H9 (cell line): ENCODE results near the gene BACH2. TPM values are rescaled to one million over a fixed set of nuclear protein-coding genes. Genes with fewer than 3 reads are reported as not detected.
"Not testable (repeated sequence)": the region's sequence is repeated elsewhere in the genome, so short reads cannot be mapped to it uniquely, and the experiment has no call there.

Source experiments
- DNase-seq: peaks from one replicate; pipeline ENCODE4 v3.0.0-alpha.2; 2017
- H2AFZ ChIP-seq: one replicate; pipeline ENCODE4 v1.6.1; 2013; ENCODE audit warnings: mild to moderate bottlenecking, low read length, control low read depth, moderate library complexity
- H2AK5ac ChIP-seq: 2 replicates; pipeline ENCODE4 v1.6.1; 2013; ENCODE audit warnings: low read length, control low read depth, mixed read lengths; ENCODE audit not compliant: insufficient read length
- H2BK120ac ChIP-seq: one replicate; pipeline ENCODE4 v1.6.1; 2013; ENCODE audit warnings: low read depth, mild to moderate bottlenecking, low read length, control low read depth, inconsistent platforms; ENCODE audit not compliant: poor library complexity, severe bottlenecking
- H2BK12ac ChIP-seq: 2 replicates; pipeline ENCODE4 v1.6.1; 2013; ENCODE audit warnings: low read length, control low read depth, mixed read lengths, low read depth; ENCODE audit not compliant: insufficient read length
- H2BK15ac ChIP-seq: 2 replicates; pipeline ENCODE4 v1.6.1; 2013; ENCODE audit warnings: low read depth, low read length, control low read depth
- H2BK20ac ChIP-seq: one replicate; pipeline ENCODE4 v1.6.1; 2013; ENCODE audit warnings: low read depth, mild to moderate bottlenecking, low read length, control low read depth, inconsistent platforms; ENCODE audit not compliant: poor library complexity, severe bottlenecking
- H2BK5ac ChIP-seq: 2 replicates; pipeline ENCODE4 v1.6.1; 2013; ENCODE audit warnings: low read length, control low read depth, mixed read lengths; ENCODE audit not compliant: insufficient read length
- H3K14ac ChIP-seq: 2 replicates; pipeline ENCODE4 v1.6.1; 2013; ENCODE audit warnings: low read length, control low read depth; ENCODE audit not compliant: insufficient read depth
- H3K18ac ChIP-seq: 2 replicates; pipeline ENCODE4 v1.6.1; 2013; ENCODE audit warnings: low read depth, mild to moderate bottlenecking, mixed read lengths, low read length, control low read depth; ENCODE audit not compliant: insufficient read length
- H3K23ac ChIP-seq: 2 replicates; pipeline ENCODE4 v1.6.1; 2013; ENCODE audit warnings: low read length, control low read depth, mixed read lengths, low read depth; ENCODE audit not compliant: insufficient read length
- H3K23me2 ChIP-seq: 2 replicates; pipeline ENCODE4 v1.6.1; 2013; ENCODE audit warnings: low read depth, mild to moderate bottlenecking, mixed read lengths, low read length, control low read depth; ENCODE audit not compliant: insufficient read length, poor library complexity, severe bottlenecking
- H3K27ac ChIP-seq: 2 replicates; pipeline ENCODE4 v1.5.1; 2013; ENCODE audit warnings: low read length, control low read depth, mixed read lengths, low read depth; ENCODE audit not compliant: insufficient read length
- H3K27me3 ChIP-seq: 2 replicates; pipeline ENCODE4 v1.6.1; 2013; ENCODE audit warnings: low read length, control low read depth, inconsistent platforms; ENCODE audit not compliant: insufficient read depth
- H3K4ac ChIP-seq: 2 replicates; pipeline ENCODE4 v1.6.1; 2013; ENCODE audit warnings: low read depth, mild to moderate bottlenecking, control low read depth, inconsistent platforms, low read length, moderate library complexity
- H3K4me1 ChIP-seq: 2 replicates; pipeline ENCODE4 v1.6.1; 2013; ENCODE audit warnings: low read length, control low read depth, inconsistent platforms; ENCODE audit not compliant: insufficient read depth
- H3K4me2 ChIP-seq: 2 replicates; pipeline ENCODE4 v1.6.1; 2013; ENCODE audit warnings: low read length, control low read depth, mixed read lengths; ENCODE audit not compliant: insufficient read length, insufficient read depth
- H3K56ac ChIP-seq: 2 replicates; pipeline ENCODE4 v1.6.1; 2013; ENCODE audit warnings: low read depth, mild to moderate bottlenecking, mixed read lengths, low read length, control low read depth; ENCODE audit not compliant: insufficient read length
- H3K79me1 ChIP-seq: 2 replicates; pipeline ENCODE4 v1.6.1; 2013; ENCODE audit warnings: low read depth, mild to moderate bottlenecking, moderate library complexity, low read length, control low read depth, inconsistent platforms; ENCODE audit not compliant: insufficient read depth, poor library complexity, severe bottlenecking
- H3K79me2 ChIP-seq: 2 replicates; pipeline ENCODE4 v1.6.1; 2013; ENCODE audit warnings: low read length, control low read depth, inconsistent platforms; ENCODE audit not compliant: insufficient read depth
- H3K9ac ChIP-seq: 2 replicates; pipeline ENCODE4 v1.6.1; 2013; ENCODE audit warnings: low read length, control low read depth, mixed read lengths; ENCODE audit not compliant: insufficient read length; ENCODE audit errors: extremely low read depth
- H3K9me3 ChIP-seq: one replicate; pipeline ENCODE4 v1.6.1; 2013; ENCODE audit warnings: low read depth, low read length, inconsistent platforms; ENCODE audit not compliant: control insufficient read depth
- H3T11ph ChIP-seq: one replicate; pipeline ENCODE4 v1.6.1; 2013; ENCODE audit warnings: mild to moderate bottlenecking, low read length, control low read depth, inconsistent platforms
- H4K20me1 ChIP-seq: one replicate; pipeline ENCODE4 v1.6.1; 2013; ENCODE audit not compliant: control insufficient read depth, insufficient read length, insufficient read depth
- H4K5ac ChIP-seq: 2 replicates; pipeline ENCODE4 v1.6.1; 2013; ENCODE audit warnings: low read depth, mild to moderate bottlenecking, mixed read lengths, low read length, control low read depth; ENCODE audit not compliant: insufficient read length
- H4K8ac ChIP-seq: replicated peaks from 2 replicates; pipeline ENCODE4 v1.6.1; 2013; ENCODE audit warnings: low read length, control low read depth, mixed read lengths, low read depth; ENCODE audit not compliant: insufficient read length
- H4K91ac ChIP-seq: 2 replicates; pipeline ENCODE4 v1.6.1; 2013; ENCODE audit warnings: low read depth, mild to moderate bottlenecking, moderate library complexity, mixed read lengths, low read length, control low read depth; ENCODE audit not compliant: insufficient read length
- H3K27ac Mint-ChIP-seq, 3 experiments: 2 replicates in 2 of 3; 3 replicates in 1 of 3; pipeline ENCODE4 v1.8.0; 2020 to 2021; ENCODE audit warnings: mixed read lengths in 3 of 3, mild to moderate bottlenecking in 1 of 3, moderate library complexity in 1 of 3
- H3K27me3 Mint-ChIP-seq: 2 replicates; pipeline ENCODE4 v1.8.0; 2021; ENCODE audit warnings: low read depth, mild to moderate bottlenecking, moderate library complexity, mixed read lengths
- H3K36me3 Mint-ChIP-seq, 3 experiments: 2 replicates in 2 of 3; 3 replicates in 1 of 3; pipeline ENCODE4 v1.8.0; 2020 to 2021; ENCODE audit warnings: low read depth in 3 of 3, mixed read lengths in 3 of 3; ENCODE audit not compliant: insufficient read depth in 1 of 3
- H3K4me1 Mint-ChIP-seq, 2 experiments: 2 replicates each; pipeline ENCODE4 v1.8.0; 2020; ENCODE audit warnings: mixed read lengths in 2 of 2
- H3K4me3 Mint-ChIP-seq, 2 experiments: 2 replicates in 1 of 2; 3 replicates in 1 of 2; pipeline ENCODE4 v1.8.0; 2020 to 2021; ENCODE audit warnings: mild to moderate bottlenecking in 2 of 2, mixed read lengths in 2 of 2, moderate library complexity in 1 of 2
- H3K9me3 Mint-ChIP-seq, 2 experiments: 2 replicates in 1 of 2; 3 replicates in 1 of 2; pipeline ENCODE4 v1.8.0; 2020; ENCODE audit warnings: mild to moderate bottlenecking in 2 of 2, mixed read lengths in 2 of 2, moderate library complexity in 1 of 2
- CTCF ChIP-seq: fragments of 200-600 bp; sonication (generic); conservative IDR thresholded peaks from 3 replicates; pipeline ENCODE4 v1.8.0; 2021; ENCODE audit warnings: antibody characterized with exemption, mild to moderate bottlenecking
- WGBS: extraction: QIAGEN DNeasy Blood & Tissue Kit; methylation state at CpG from one replicate; pipeline ENCODE4 v1.1.7; 2013; ENCODE audit warnings: missing lambda C conversion rate, low lambda C conversion rate, mixed read lengths; ENCODE audit not compliant: insufficient read length; ENCODE audit errors: extremely low coverage; 5-methylcytosine and 5-hydroxymethylcytosine counted together
- total RNA-seq: library from RNA; stranded (reverse); gene quantifications from 2 replicates; pipeline ENCODE4 v1.2.1, GENCODE V29; 2021

The BACH2 gene
- total RNA-seq, 1 experiment from 2014 or later = 2.0 TPM

- H3T11ph ChIP-seq = no peak overlapping the region
- H3K27me3 ChIP-seq = no peaks in the 10 kb centered on the region
- H3K9me3 Mint-ChIP-seq = no peaks in the 10 kb centered on the region
- H3K4me1 ChIP-seq = no peaks in the 10 kb centered on the region
- H3K79me2 ChIP-seq = no peaks in the 10 kb centered on the region
- peak overlapping the region; percentile 31; the same call in 1 of the 2 replicates for H3K14ac ChIP-seq
- H2BK15ac ChIP-seq = no peak overlapping the region
- no peak for DNase-seq
- WGBS = no CpG with 5 or more reads among the region's 9 CpGs
- no peaks in the 10 kb centered on the region for H3K9me3 ChIP-seq
- no peak overlapping the region for H2AK5ac ChIP-seq
- no peaks in the 10 kb centered on the region for H3K36me3 Mint-ChIP-seq
- H2BK12ac ChIP-seq = no peak overlapping the region
- H2BK20ac ChIP-seq = no peak overlapping the region
- no peak overlapping the region for H2AFZ ChIP-seq
- no peak overlapping the region for H3K23ac ChIP-seq
- H3K56ac ChIP-seq = no peak overlapping the region
- no peak overlapping the region for H3K4me2 ChIP-seq
- H2BK120ac ChIP-seq = no peak overlapping the region
- H3K4ac ChIP-seq = no peak overlapping the region
- H3K27me3 Mint-ChIP-seq = no peaks in the 10 kb centered on the region
- H3K4me3 Mint-ChIP-seq = no peak overlapping the region
- no peak overlapping the region for H3K9ac ChIP-seq
- no peak overlapping the region for H4K8ac ChIP-seq
- H3K27ac Mint-ChIP-seq = no peak overlapping the region; a peak in 1 of 7 replicates
- no peak overlapping the region for H2BK5ac ChIP-seq
- H4K20me1 ChIP-seq = no peaks in the 10 kb centered on the region
- no peak overlapping the region for H3K18ac ChIP-seq
- H3K23me2 ChIP-seq = no peaks in the 10 kb centered on the region
- H3K27ac ChIP-seq = no peak overlapping the region
- H3K4me1 Mint-ChIP-seq = peaks cover 0 to 3% of the 10 kb centered on the region in 2 experiments; a peak in 3 of 4 replicates
- H4K5ac ChIP-seq = no peak overlapping the region
- no peaks in the 10 kb centered on the region for H3K79me1 ChIP-seq
- no peak for TF ChIP-seq CTCF
- H4K91ac ChIP-seq = no peak overlapping the region
These were observed 324.6 kb downstream of the BACH2 start for GRCh38 chr6:89972025-89972381.

- not testable (repeated sequence) for DNase-seq, H3K9me3 ChIP-seq, H4K91ac ChIP-seq, H2AK5ac ChIP-seq, H3K14ac ChIP-seq, H3K9ac ChIP-seq, H2BK5ac ChIP-seq, H3K36me3 Mint-ChIP-seq, H3K4ac ChIP-seq, H3K18ac ChIP-seq, H4K8ac ChIP-seq, H3K27me3 ChIP-seq, H4K5ac ChIP-seq, H2BK12ac ChIP-seq, H3K9me3 Mint-ChIP-seq, H2BK15ac ChIP-seq, H3K79me1 ChIP-seq, H3T11ph ChIP-seq, H2AFZ ChIP-seq, H3K79me2 ChIP-seq, H3K4me1 ChIP-seq, H3K23me2 ChIP-seq, H3K4me1 Mint-ChIP-seq, H3K27ac ChIP-seq, H2BK20ac ChIP-seq, H3K23ac ChIP-seq, H3K4me2 ChIP-seq, H4K20me1 ChIP-seq, H3K56ac ChIP-seq, H3K4me3 Mint-ChIP-seq, H2BK120ac ChIP-seq, H3K27me3 Mint-ChIP-seq
- peak overlapping the region in 1 of 3 experiments; percentile 13; a peak in 1 of 7 replicates for H3K27ac Mint-ChIP-seq
- no CpG with 5 or more reads among the region's 9 CpGs for WGBS
These were observed 325.2 kb downstream of the BACH2 start for GRCh38 chr6:89971338-89972024.
